Ishikawa (cell line): ENCODE data around the gene BBS9.

Experiments used
- CEBPB ChIP-seq: IDR thresholded peaks from 2 replicates; pipeline ENCODE4 v1.6.1; 2012
- CREB1 ChIP-seq: IDR thresholded peaks from 2 replicates; pipeline ENCODE4 v1.6.1; 2012; ENCODE audit warnings: low read depth
- EGR1 ChIP-seq: IDR thresholded peaks from 2 replicates; pipeline ENCODE4 v1.6.1; 2012
- EP300 ChIP-seq: IDR thresholded peaks from 2 replicates; pipeline ENCODE4 v1.6.1; 2012; ENCODE audit warnings: borderline replicate concordance
- FOXM1 ChIP-seq: IDR thresholded peaks from 2 replicates; pipeline ENCODE4 v1.6.1; 2012; ENCODE audit warnings: low read depth, borderline replicate concordance
- MAX ChIP-seq: IDR thresholded peaks from 2 replicates; pipeline ENCODE4 v1.6.1; 2012
- NFIC ChIP-seq: IDR thresholded peaks from 2 replicates; pipeline ENCODE4 v1.6.1; 2012
- RAD21 ChIP-seq: IDR thresholded peaks from 2 replicates; pipeline ENCODE4 v1.6.1; 2012; ENCODE audit warnings: low read depth
- REST ChIP-seq: IDR thresholded peaks from 2 replicates; pipeline ENCODE4 v1.6.1; 2012; ENCODE audit warnings: low read depth, mild to moderate bottlenecking
- TAF1 ChIP-seq: IDR thresholded peaks from 2 replicates; pipeline ENCODE4 v1.6.1; 2012; ENCODE audit warnings: low read depth, mild to moderate bottlenecking
- TCF12 ChIP-seq: IDR thresholded peaks from 2 replicates; pipeline ENCODE4 v1.6.1; 2012; ENCODE audit warnings: low read depth
- TEAD4 ChIP-seq: IDR thresholded peaks from 2 replicates; pipeline ENCODE4 v1.6.1; 2012
- USF1 ChIP-seq: IDR thresholded peaks from 2 replicates; pipeline ENCODE4 v1.6.1; 2012
- YY1 ChIP-seq: IDR thresholded peaks from 2 replicates; pipeline ENCODE4 v1.6.1; 2012; ENCODE audit warnings: low read depth
- ZBTB7A ChIP-seq: IDR thresholded peaks from 2 replicates; pipeline ENCODE4 v1.6.1; 2012; ENCODE audit warnings: low read depth

The BBS9 gene

GRCh38 chr7:33632322-33632721 is 503.0 kb downstream of the BBS9 start:
- TF ChIP-seq MAX (no peak), YY1 (no peak), TAF1 (no peak), EP300 (no peak)

DNA sequence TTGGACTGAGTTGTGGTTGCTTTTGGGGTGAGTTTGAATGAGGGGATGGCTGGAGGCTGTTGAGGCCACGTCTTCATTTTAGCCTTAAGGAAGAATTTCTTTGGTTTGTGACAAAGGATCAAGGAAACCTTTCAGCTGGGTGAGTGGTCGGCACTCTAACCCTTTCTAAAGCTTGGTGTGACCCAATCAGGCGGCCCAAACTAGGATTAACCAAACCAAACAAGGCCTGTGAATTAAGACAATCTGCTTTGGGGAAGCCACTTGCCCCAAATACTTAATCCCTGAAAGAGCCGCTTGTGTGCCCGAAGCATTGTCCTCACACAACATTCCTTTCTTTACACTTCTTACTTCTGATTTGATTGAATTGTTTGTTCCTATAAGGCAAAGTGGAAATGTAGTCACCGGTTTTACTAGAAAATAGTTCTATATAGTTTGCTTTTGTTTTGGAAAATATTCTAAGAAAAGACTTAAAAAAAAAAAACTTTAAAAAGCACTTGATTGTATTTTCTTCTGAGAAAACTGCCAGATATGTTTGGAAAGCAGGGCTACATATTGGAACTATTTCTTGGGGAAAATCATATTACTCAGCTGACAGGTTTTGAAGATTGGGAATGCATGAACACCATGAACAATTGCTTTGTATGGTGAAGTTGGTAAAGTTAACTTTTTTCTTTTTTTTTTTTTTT is 503.6 kb downstream of the BBS9 start:
- TF ChIP-seq USF1 (no peak), CREB1 (no peak)

- TF ChIP-seq CEBPB: no peak
- no peak for TF ChIP-seq REST
- TF ChIP-seq CREB1: no peak
- TF ChIP-seq YY1: no peak
- no peak for TF ChIP-seq USF1
- TF ChIP-seq ZBTB7A: no peak
- TF ChIP-seq TCF12: no peak
- TF ChIP-seq MAX: no peak
- TF ChIP-seq FOXM1: no peak
- TF ChIP-seq EGR1: no peak
- TF ChIP-seq TEAD4: no peak
- no peak for TF ChIP-seq NFIC
- no peak for TF ChIP-seq EP300
- no peak for TF ChIP-seq RAD21
Measured at GRCh38 chr7:33634606-33635005, 505.2 kb downstream of the BBS9 start.

DNA sequence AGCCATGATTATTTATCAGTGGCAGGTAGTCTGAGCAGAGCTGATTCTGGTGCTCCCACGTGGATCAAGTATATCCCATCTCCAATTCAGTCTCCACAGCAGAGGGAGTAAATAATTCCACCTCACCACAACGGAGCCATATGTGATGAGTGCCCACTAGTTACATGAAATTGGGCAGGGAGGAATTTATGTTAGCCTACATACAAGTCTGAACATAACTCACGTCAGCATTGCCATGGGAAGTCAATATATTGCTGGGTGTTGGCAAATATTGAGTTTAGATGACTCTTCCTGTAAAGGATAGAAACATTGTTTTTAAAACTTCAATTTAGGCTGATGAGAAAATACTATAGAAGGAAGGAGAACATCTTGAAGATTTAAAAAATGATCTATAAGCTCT is 507.0 kb downstream of the BBS9 start:
- TF ChIP-seq FOXM1: no peak
- TF ChIP-seq EGR1: no peak
- no peak for TF ChIP-seq YY1

DNA sequence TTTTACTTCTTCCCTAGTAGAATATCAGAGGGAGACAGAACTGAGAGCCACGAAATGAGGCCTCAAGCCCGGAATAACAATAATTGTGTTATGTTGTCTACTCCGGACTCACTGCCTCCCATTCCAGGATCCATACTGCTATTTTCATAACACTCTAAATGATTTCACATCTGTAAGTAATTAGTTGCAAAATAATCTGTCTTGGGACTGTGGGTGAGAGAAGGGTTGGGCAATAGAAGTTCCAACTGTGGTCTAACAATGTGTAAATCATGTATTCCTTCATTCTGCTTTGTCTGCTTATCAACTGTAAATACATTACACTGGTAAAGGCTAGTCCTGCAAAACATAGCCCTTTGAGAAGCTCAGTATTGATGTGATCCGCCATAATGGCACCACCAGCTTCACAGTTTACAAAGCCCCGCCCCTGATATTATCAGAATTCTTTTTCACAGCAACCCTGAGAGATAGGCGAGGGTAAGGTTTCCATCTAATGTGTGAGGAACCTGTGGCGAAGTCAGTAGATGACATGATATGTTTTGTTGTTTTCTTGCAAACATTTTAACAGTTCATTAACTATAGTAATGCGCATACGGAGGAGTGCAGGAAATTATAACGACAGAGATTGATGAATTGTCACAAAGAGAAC is 510.3 kb downstream of the BBS9 start:
- TF ChIP-seq CEBPB: no peak
- TF ChIP-seq TCF12: no peak
- TF ChIP-seq TEAD4: no peak
- TF ChIP-seq EGR1: no peak
- no peak for TF ChIP-seq REST
- TF ChIP-seq TAF1: no peak
- no peak for TF ChIP-seq ZBTB7A
- TF ChIP-seq EP300: no peak
- TF ChIP-seq NFIC: no peak
- TF ChIP-seq MAX: no peak
- no peak for TF ChIP-seq YY1
- TF ChIP-seq RAD21: no peak
- TF ChIP-seq USF1: no peak
- no peak for TF ChIP-seq CREB1
- no peak for TF ChIP-seq FOXM1

GRCh38 chr7:33640741-33641140 is 511.4 kb downstream of the BBS9 start:
- no peak for TF ChIP-seq RAD21
- TF ChIP-seq FOXM1: no peak
- TF ChIP-seq EGR1: no peak
